GM13977 (cell line): ENCODE results near the gene ATP1B2.

Source experiments
- DNase-seq: peaks from one replicate; pipeline ENCODE4 v3.0.0; 2012; ENCODE audit warnings: low spot score
- CTCF ChIP-seq: IDR thresholded peaks from 2 replicates; pipeline ENCODE4 v1.5.1; 2012; ENCODE audit warnings: mild to moderate bottlenecking, control low read depth; ENCODE audit not compliant: insufficient read depth; ENCODE audit errors: extremely low read depth, missing control alignments
- in situ Hi-C: fragments of 300-500 bp; cut with MboI; formaldehyde crosslinking; loops from one replicate; pipeline ENCODE4 v1.12.0; 2022; ENCODE audit warnings: low sequenced_read_pairs, low pct_unique_long_range_greater_than_20kb, mixed read lengths, inconsistent platforms; ENCODE audit not compliant: unreplicated experiment

The ATP1B2 gene

GRCh38 chr17:7688808-7689316, 38.1 kb downstream of the ATP1B2 start:
- no peak for DNase-seq
- in situ Hi-C loops, result no loop called here
- no peak for TF ChIP-seq CTCF

- in situ Hi-C loops, result no loop called here
- TF ChIP-seq CTCF, result no peak
- DNase-seq, result no peak
Measured at GRCh38 chr17:7695586-7695985, 44.9 kb downstream of the ATP1B2 start.

GRCh38 chr17:7697828-7698588, 47.3 kb downstream of the ATP1B2 start:
- no peak for DNase-seq
- in situ Hi-C loops, result no loop called here
- no peak for TF ChIP-seq CTCF

GRCh38 chr17:7700510-7700909, 49.8 kb downstream of the ATP1B2 start:
- in situ Hi-C loops, result no loop called here
- DNase-seq, result no peak
- no peak for TF ChIP-seq CTCF

- DNase-seq, result no peak
- in situ Hi-C loops, result no loop called here
- no peak for TF ChIP-seq CTCF
Measured at GRCh38 chr17:7701681-7702080, 51.0 kb downstream of the ATP1B2 start.

GRCh38 chr17:7702776-7703175, 52.0 kb downstream of the ATP1B2 start:
- no peak for DNase-seq
- no peak for TF ChIP-seq CTCF
- in situ Hi-C loops, result no loop called here
